ENCODE results near the gene SARS1.

DNA sequence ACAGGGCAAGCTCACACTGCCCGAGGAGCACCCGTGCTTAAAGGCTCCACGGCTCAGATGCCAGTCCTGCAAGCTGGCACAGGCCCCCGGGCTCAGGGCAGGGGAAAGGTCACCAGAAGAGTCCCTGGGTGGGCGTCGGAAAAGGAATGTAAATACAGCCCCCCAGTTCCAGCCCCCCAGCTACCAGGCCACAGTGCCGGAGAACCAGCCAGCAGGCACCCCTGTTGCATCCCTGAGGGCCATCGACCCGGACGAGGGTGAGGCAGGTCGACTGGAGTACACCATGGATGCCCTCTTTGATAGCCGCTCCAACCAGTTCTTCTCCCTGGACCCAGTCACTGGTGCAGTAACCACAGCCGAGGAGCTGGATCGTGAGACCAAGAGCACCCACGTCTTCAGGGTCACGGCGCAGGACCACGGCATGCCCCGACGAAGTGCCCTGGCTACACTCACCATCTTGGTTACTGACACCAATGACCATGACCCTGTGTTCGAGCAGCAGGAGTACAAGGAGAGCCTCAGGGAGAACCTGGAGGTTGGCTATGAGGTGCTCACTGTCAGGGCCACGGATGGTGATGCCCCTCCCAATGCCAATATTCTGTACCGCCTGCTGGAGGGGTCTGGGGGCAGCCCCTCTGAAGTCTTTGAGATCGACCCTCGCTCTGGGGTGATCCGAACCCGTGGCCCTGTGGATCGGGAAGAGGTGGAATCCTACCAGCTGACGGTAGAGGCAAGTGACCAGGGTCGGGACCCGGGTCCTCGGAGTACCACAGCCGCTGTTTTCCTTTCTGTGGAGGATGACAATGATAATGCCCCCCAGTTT is 36.9 kb downstream of the SARS1 start:
- TF ChIP-seq, protein P1, sequence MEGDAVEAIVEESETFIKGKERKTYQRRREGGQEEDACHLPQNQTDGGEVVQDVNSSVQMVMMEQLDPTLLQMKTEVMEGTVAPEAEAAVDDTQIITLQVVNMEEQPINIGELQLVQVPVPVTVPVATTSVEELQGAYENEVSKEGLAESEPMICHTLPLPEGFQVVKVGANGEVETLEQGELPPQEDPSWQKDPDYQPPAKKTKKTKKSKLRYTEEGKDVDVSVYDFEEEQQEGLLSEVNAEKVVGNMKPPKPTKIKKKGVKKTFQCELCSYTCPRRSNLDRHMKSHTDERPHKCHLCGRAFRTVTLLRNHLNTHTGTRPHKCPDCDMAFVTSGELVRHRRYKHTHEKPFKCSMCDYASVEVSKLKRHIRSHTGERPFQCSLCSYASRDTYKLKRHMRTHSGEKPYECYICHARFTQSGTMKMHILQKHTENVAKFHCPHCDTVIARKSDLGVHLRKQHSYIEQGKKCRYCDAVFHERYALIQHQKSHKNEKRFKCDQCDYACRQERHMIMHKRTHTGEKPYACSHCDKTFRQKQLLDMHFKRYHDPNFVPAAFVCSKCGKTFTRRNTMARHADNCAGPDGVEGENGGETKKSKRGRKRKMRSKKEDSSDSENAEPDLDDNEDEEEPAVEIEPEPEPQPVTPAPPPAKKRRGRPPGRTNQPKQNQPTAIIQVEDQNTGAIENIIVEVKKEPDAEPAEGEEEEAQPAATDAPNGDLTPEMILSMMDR (conservative IDR thresholded peaks at IDR 0.05; ENCODE audit: low read length), result no peak
- no peak for TF ChIP-seq EZH2phosphoT487 (IDR thresholded peaks at IDR 0.05; ENCODE audit: borderline replicate concordance, low read depth, low read length)
